Right ventricle myocardium superior (tissue), 1 donor: ENCODE data around the gene ATG14. TPM values are rescaled to one million over a fixed set of nuclear protein-coding genes. Genes with fewer than 3 reads are reported as not detected.
"Not testable (repeated sequence)": the region's sequence is repeated elsewhere in the genome, so short reads cannot be mapped to it uniquely, and the experiment has no call there.

Source experiments
- ATAC-seq: fragments of 200-7000 bp; cut with Tn5 transposase; one replicate; pipeline ENCODE4 v1.9.1; 2020; ENCODE audit warnings: mild to moderate bottlenecking; ENCODE audit not compliant: poor library complexity
- DNase-seq: peaks from one replicate; pipeline ENCODE4 v3.0.0-alpha.2; 2020
- intact Hi-C: fragments of 100-400 bp; cut with DNase I; formaldehyde crosslinking; loops from one replicate; pipeline ENCODE4 v1.11.2; 2022
- long read RNA-seq: library from polyadenylated mRNA; unstranded; transcript quantifications from one replicate; pipeline ENCODE4 v2.0.0, GENCODE V29; 2021
- total RNA-seq: library from RNA; stranded (reverse); fragmentation: NEBNext Ultra II Directional; extraction: Animal tissue kit (Norgen Biotek cat#: 25700); gene quantifications from one replicate; pipeline ENCODE4 v1.2.1, GENCODE V29; 2021
- donor health status: DM: no; HTN: yes; CAD: no; lungs with severe emphysema.

The ATG14 gene
- 12.3 TPM for total RNA-seq
- long read RNA-seq, full-length matches to known transcripts: 2 of 11 reads
- long read RNA-seq, partial matches to known transcripts: 1 of 11 reads
- long read RNA-seq, other reads (novel, unspliced or antisense): 8 of 11 reads

- DNase-seq (peak; percentile 88), ATAC-seq (peak; percentile 100)
- intact Hi-C loops: loop anchor here (5.0 kb wide), 1 partner anchor 139 kb away; the partner anchor contains the start of gene FBXO34
Observed at GRCh38 chr14:55411426-55412389, at the start of gene ATG14. Gene ATG14, minus strand, starts transcription at chr14:55411830. Its CDS starts 8 bp downstream, at chr14:55411822.

- intact Hi-C loops: loop anchor here (10.0 kb wide), 1 partner anchor 96 kb away; no protein-coding TSS in a partner anchor
- DNase-seq (no peak), ATAC-seq (no peak)
Observed at GRCh38 chr14:55458800-55459515, 47.3 kb upstream of the ATG14 start.

- no peak for DNase-seq
- no peak for ATAC-seq
- intact Hi-C loops: loop anchor here (10.0 kb wide), 1 partner anchor 97 kb away; no protein-coding TSS in a partner anchor
Observed at GRCh38 chr14:55457496-55457895, 45.9 kb upstream of the ATG14 start.

GRCh38 chr14:55456411-55456810 lies 44.8 kb upstream of the ATG14 start:
- not testable (repeated sequence) for DNase-seq, ATAC-seq
- intact Hi-C loops: loop anchor here (10.0 kb wide), 1 partner anchor 98 kb away; no protein-coding TSS in a partner anchor

GRCh38 chr14:55454264-55455002 lies 42.8 kb upstream of the ATG14 start:
- peak; percentile 78 for ATAC-seq
- DNase-seq: no peak
- intact Hi-C loops: loop anchor here (10.0 kb wide), 1 partner anchor 100 kb away; no protein-coding TSS in a partner anchor

GRCh38 chr14:55451950-55452349 lies 40.3 kb upstream of the ATG14 start:
- ATAC-seq: no peak
- intact Hi-C loops: loop anchor here (10.0 kb wide), 1 partner anchor 103 kb away; no protein-coding TSS in a partner anchor
- DNase-seq: no peak

- DNase-seq (no peak), ATAC-seq (no peak)
- intact Hi-C loops: loop anchor here (10.0 kb wide), 1 partner anchor 103 kb away; no protein-coding TSS in a partner anchor
Observed at GRCh38 chr14:55451398-55451797, 39.8 kb upstream of the ATG14 start.

- no peak for DNase-seq
- ATAC-seq: no peak
- intact Hi-C loops: loop anchor here (10.0 kb wide), 1 partner anchor 104 kb away; no protein-coding TSS in a partner anchor
Observed at GRCh38 chr14:55450987-55451386, 39.4 kb upstream of the ATG14 start.

GRCh38 chr14:55450539-55450938 lies 38.9 kb upstream of the ATG14 start:
- intact Hi-C loops: loop anchor here (10.0 kb wide), 1 partner anchor 104 kb away; no protein-coding TSS in a partner anchor
- DNase-seq (no peak), ATAC-seq (no peak)

- intact Hi-C loops: loop anchor here (10.0 kb wide), 1 partner anchor 105 kb away; no protein-coding TSS in a partner anchor
- DNase-seq (no peak), ATAC-seq (no peak)
Observed at GRCh38 chr14:55450124-55450523, 38.5 kb upstream of the ATG14 start.

GRCh38 chr14:55449116-55449515 lies 37.5 kb upstream of the ATG14 start:
- no peak for DNase-seq
- no peak for ATAC-seq
- intact Hi-C loops: loop anchor here (5.0 to 10.0 kb wide), 2 partner anchors 226 to 1023 kb away; no protein-coding TSS in a partner anchor

GRCh38 chr14:55448141-55448614 lies 36.5 kb upstream of the ATG14 start:
- intact Hi-C loops: loop anchor here (5.0 to 10.0 kb wide), 2 partner anchors 227 to 1024 kb away; no protein-coding TSS in a partner anchor
- ATAC-seq (no peak), DNase-seq (no peak)

GRCh38 chr14:55446833-55447232 lies 35.2 kb upstream of the ATG14 start:
- ATAC-seq (no peak), DNase-seq (no peak)
- intact Hi-C loops: loop anchor here (5.0 to 10.0 kb wide), 2 partner anchors 228 to 1025 kb away; no protein-coding TSS in a partner anchor

- intact Hi-C loops: loop anchor here (5.0 to 10.0 kb wide), 2 partner anchors 229 to 1026 kb away; no protein-coding TSS in a partner anchor
- no peak for DNase-seq
- ATAC-seq: peak; percentile 80
Observed at GRCh38 chr14:55446127-55446736, 34.6 kb upstream of the ATG14 start.

- intact Hi-C loops: loop anchor here (10.0 kb wide), 1 partner anchor 234 kb away; no protein-coding TSS in a partner anchor
- no peak for DNase-seq
- no peak for ATAC-seq
Observed at GRCh38 chr14:55441286-55441685, 29.7 kb upstream of the ATG14 start.

GRCh38 chr14:55440385-55440784 lies 28.8 kb upstream of the ATG14 start, which contains the start of gene TBPL2:
Gene TBPL2, minus strand, starts transcription at chr14:55440616. Its CDS starts 167 bp downstream, at chr14:55440449.
- intact Hi-C loops: loop anchor here (10.0 kb wide), 1 partner anchor 234 kb away; no protein-coding TSS in a partner anchor
- ATAC-seq (peak; percentile 46), DNase-seq (no peak)
